ENCODE results near the gene HOXA2.

HOXA2 gene

GRCh38 chr7:27102581-27103442 lies at the start of gene HOXA2:
HOXA2 (minus strand) TSS chr7:27102683; CDS start chr7:27102500, 183 bp downstream.
- DNase-seq = no peak

- DNase-seq = no peak
Observed at GRCh38 chr7:27151341-27151930, 49.0 kb upstream of the HOXA2 start.

GRCh38 chr7:27150568-27151340 lies 48.3 kb upstream of the HOXA2 start:
- peak; percentile 66 for DNase-seq

GRCh38 chr7:27149842-27150567 lies 47.5 kb upstream of the HOXA2 start:
- no peak for DNase-seq

DNA sequence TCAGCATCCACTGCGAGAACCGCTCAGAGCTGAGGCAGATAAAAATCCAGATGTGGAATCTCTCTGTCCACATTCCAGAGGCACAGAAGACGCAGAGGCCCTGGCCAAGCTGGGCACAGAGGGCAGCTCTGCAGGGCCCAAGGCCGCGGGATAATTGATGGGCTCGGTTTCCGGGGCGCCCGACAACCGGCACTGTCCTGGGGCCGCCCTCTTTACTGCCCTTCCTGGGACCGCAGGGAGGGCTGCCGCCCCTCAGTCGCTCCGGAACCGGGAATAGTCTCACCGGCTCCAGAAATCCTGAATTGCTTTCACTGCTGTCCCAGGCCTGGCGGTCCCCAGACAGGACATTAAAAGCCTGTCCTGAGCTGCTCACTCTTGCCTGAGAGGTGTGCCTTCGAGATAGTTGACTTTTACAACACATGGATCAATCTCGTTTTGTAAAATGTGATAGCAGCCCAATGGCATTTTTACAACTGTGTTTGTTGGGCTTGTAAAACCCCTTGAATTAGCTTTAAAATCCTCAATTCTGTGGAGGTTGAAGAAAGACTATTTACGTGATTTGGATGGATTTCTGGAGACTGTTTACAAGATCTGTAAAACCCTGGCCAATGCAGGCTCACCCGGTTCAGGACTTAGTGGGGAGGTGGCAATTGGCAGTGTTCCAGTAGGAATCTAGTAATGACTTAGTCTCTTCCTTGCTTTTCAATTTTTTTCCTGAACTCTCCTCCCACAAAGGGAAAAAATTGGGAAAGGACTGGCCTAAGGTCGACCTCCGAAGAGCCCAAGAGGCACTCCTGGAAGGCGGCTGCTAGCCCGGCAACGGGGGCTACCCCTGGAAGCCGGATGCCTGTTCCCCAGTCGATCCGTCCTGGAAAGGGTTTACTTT lies 46.5 kb upstream of the HOXA2 start:
- no peak for DNase-seq

DNA sequence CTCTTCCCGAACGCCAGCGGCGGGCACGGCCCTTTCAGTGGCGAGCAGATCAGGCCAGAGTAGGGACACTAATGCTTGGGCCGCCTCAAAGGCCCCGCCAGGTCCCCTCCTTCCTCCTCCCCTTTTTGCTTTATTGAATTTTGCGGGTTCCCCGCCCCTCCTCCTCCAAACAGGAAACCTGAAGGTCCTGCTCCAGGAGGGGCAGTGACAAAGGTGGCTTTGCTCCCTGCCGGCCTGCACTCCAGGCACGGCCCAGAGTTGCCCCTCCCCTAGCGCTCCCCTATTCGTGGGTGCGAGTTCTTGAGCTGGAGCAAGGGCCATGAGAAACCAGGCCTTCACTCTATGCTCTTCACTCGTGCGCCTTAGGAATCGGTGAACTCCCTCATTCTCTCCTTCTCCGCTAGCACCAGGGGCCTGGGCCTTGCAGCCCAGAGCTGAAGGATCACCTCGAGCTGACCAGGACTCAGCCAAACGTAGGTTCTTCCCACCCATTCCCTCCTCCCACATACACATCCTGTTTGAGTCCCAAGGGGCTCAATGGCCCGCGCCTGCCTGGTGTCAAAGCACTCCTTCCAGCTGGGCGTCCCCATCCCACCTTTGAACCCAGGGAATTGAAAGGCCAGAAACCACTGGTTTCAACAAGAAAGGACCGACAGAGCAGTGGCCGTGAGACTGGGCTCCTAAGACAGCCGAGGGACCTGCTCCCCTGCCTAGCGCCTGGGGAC lies 45.7 kb upstream of the HOXA2 start:
- no peak for DNase-seq

DNA sequence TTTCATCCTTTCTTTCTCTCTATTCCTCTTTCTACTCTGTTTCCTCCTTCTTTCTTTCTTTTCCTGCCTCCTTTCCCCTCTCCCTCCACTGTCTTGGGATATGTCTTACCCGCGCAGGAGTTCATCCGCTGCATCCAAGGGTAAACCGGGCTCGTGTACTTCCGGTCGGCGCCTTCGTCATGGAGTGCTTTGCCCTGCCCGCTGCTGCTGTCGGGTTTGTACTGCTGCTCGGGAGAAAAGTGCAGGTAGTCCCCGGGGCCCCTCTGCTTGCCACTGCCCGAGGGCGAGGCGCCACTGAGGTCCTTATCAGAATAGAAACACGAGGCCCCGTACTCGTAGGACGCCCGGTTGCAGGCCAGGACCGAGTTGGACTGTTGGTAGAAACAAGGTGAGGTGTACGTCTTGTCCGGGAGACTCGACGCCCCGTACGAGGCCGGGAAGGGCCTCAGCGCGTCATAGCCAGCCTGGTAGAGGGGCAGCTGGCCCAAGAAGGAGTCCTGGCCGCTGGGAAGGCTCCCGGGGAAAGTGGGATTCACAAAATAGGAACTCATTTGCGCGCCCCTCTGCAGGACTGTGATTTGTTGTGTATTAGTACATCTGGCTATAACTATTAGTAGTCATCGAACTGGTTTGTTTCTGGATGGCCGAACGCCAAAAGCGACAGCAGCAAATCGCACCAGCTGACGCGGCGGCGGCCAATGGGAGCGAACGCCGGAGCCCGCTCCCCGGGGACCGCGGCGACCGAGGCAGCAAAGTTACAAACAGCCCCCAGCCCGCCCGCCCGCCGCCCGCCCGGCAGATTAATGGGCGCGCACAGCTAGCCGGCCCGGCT lies 44.9 kb upstream of the HOXA2 start, which contains the start of gene HOXA6:
Gene HOXA6 (minus strand): TSS at position 576 of the 832 bp plus-strand sequence. CDS start 25 bp downstream, at position 551.
- no peak for DNase-seq

DNA sequence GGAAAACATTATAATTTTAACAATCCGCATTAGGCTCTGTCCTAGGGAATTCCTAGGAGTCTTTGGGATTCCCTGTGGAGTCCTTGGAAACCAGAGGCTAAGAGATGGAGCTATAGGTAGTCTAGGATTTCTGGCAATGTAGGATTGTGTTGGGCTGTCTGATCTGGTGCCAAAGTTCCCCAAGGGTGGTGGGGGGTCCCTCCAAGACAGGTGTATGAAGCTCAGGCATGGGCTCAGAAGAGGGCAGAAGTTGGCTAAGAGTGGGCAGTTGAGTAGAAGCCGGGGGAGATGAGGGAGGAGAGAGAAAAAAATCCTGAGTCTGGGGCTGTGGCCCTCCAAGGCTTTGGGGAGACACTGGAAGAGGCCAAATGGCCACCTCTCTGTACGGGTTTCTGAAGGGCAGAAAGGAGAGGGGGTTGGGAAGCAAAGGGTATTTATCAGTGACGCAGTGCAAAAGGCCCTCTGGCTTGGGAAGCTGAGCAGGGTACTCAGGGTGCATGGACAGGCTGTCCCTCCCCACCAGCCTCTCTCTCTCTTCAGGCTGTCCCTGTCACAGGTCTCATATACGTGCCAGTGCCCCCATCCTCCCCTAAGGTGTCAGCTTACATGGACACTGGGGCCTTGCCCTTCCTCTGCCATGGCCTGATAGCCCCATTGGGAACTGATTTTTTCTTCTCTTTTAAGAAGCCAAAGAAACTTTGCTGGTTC lies 44.2 kb upstream of the HOXA2 start:
- no peak for DNase-seq

- no peak for DNase-seq
Observed at GRCh38 chr7:27145914-27146412, 43.5 kb upstream of the HOXA2 start.

DNA sequence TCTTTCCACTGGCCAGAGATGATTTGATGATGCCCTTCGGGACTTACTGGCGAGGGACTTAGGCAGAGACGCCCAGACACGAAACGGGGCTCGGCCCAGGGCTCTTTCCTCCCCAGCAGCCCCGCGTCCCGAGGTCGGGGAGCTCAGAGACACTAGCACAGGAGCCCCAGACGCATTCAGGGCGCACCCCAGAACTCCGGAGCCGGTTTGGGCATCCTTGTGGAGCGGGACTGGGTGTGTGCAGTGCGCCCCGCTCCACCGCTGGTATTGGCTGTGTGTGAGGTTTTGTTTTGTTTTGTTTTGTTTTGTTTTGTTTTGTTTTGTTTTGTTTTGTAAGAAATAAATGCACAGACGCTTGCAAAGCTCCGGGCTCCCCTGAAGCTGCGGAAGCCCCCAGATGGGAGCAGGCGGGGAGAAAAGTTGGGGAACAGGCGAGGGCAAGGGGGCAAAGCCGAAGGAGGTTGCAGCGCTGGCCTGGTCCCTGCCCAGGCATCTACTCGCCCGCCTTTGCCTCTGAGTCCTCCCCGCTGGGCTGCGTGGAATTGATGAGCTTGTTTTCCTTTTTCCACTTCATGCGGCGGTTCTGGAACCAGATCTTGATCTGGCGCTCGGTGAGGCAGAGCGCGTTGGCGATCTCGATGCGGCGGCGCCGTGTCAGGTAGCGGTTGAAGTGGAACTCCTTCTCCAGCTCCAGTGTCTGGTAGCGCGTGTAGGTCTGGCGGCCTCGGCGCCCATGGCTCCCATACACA lies 42.9 kb upstream of the HOXA2 start:
- DNase-seq = no peak

DNA sequence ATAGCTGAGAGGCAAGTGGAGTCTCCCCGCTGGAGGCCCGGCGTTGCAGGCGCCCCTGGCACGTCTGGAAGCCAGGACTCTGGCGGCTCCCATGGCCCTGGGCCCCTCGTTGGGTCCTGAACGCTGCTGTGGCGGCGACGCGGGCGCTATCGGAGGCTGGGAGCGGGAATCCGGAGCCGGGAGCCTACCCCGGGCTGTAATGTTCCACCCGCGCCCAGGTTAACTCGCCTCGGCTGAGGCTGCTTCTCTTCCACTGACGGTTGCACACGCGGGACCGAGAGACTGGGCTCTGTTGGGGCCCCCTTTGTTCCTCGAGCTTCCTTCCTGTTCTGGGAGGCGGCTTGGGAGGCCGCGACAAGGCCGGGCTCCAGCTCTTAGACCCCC lies 42.3 kb upstream of the HOXA2 start:
- DNase-seq = no peak

DNA sequence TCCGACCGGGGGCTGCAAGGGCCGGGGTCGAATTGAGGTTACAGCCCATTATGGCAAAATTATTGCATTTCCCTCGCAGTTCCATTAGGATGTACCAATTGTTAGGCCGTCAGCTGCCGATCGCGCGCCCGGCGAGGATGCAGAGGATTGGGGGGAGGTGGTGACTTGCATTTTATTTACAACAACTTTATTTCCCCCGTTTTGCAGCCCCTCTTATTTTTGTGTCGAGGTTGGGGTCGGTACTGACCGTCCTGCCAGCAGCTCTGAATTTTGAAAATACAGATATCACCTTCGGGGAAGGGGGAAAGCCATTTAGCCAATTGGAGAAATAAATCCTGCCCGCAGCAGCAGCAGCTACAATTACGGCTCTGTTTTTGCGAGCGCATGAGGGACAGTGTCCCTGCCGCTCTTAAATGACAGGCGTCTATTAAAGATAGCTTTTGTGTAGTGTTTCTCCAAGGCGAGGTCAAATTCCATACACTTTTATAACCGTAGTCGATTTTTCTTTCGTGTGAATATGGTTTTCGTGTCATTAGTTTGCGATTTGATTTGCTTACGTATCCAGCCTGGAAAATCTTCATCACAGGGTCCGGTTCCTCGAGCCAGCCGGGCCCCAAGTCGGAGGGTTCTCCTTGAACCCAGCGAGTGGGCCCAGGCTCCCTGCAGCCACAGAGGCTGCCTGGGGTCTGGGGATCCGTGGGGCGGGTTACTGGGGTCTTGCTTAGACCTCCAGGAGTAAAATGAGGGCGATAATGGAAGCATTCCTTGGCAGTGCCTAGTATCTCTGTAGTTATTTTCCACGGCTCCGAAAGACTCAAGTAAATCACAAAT lies 41.7 kb upstream of the HOXA2 start:
- DNase-seq = no peak

DNA sequence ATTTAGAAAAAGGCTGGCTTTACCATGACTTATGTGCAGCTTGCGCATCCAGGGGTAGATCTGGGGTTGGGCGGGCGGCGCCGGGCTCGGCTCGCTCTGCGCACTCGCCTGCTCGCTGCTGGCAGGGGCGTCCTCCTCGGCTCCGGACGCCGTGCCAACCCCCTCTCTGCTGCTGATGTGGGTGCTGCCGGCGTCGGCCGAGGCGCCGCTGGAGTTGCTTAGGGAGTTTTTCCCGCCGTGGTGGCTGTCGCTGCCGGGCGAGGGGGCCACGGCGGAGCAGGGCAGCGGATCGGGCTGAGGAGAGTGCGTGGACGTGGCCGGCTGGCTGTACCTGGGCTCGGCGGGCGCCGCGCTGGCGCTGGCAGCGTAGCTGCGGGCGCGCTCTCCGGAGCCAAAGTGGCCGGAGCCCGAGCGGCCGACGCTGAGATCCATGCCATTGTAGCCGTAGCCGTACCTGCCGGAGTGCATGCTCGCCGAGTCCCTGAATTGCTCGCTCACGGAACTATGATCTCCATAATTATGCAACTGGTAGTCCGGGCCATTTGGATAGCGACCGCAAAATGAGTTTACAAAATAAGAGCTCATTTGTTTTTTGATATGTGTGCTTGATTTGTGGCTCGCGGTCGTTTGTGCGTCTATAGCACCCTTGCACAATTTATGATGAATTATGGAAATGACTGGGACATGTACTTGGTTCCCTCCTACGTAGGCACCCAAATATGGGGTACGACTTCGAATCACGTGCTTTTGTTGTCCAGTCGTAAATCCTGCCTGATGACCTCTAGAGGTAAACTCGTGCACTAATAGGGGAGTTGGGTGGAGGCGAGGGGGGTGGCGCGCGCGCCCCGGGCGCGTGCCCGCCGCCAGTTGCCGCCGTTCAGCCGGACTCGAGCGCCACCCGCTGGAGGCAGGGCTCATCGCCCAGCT lies 40.8 kb upstream of the HOXA2 start, which contains the start of gene HOXA5:
Gene HOXA5 (minus strand): TSS at position 659 of the 927 bp plus-strand sequence. CDS start 74 bp downstream, at position 585.
- DNase-seq = no peak

- DNase-seq = no peak
Observed at GRCh38 chr7:27142580-27143022, 40.1 kb upstream of the HOXA2 start.

GRCh38 chr7:27141923-27142579 lies 39.6 kb upstream of the HOXA2 start:
- DNase-seq = no peak

All from CD4-positive, alpha-beta T cell treated with Interleukin-10 for 1 hour (primary cell).